Heart left ventricle (tissue), 13 donors: Measurements from ENCODE around the gene SPSB4.

Experiments used
- POLR2A ChIP-seq, 2 donors: fragments of 450-650 bp; IDR thresholded peaks; one replicate each; pipeline ENCODE4 v1.6.1; 2017; ENCODE audit warnings: antibody characterized with exemption in 2 of 2, mild to moderate bottlenecking in 2 of 2, moderate library complexity in 2 of 2
- TF ChIP-seq, protein P1 (sequence below), 12 donors: fragments of 200-600 bp; sonication (generic) in 4 of 12; IDR thresholded peaks; one replicate each; pipeline versions ENCODE4 v1.5.0 to v1.8.0; 2018 to 2022; ENCODE audit warnings: antibody characterized with exemption in 12 of 12, mild to moderate bottlenecking in 5 of 12
- donor health status: ischemic (EF 13 %, LVEDD 7.1; RV severe dilation, severe dysfunction).
- donor health status: DM: no; HTN: yes; CAD: no.
- donor health status: DM: no; HTN: no; CAD: no.
- donor health status: ischemic (EF 25% LVEDD 6.9; RV normal size, moderate dysfunction).
- donor health status: ischemic (EF 25% LVEDD 5.7; RV mildly dilated, moderate dysfunction).
- donor health status: ischemic (EF 35%, LVEDD 5.7; RV mildly dilated, moderate dysfunction).
- donor health status: nonischemic (EF 11% LVEDD 7.7; RV severe dilation, severe dysfunction).
- donor health status: DM: yes; HTN: yes; CAD: no.
- donor health status: PGD.
- donor health status: ischemic (EF 29% LVEDD 5.4; RV normal size, mild dysfunction).
- donor health status: nonischemic (EF 23%, LVEDD 6.1; RV moderate dilation, normal function).

DNA sequence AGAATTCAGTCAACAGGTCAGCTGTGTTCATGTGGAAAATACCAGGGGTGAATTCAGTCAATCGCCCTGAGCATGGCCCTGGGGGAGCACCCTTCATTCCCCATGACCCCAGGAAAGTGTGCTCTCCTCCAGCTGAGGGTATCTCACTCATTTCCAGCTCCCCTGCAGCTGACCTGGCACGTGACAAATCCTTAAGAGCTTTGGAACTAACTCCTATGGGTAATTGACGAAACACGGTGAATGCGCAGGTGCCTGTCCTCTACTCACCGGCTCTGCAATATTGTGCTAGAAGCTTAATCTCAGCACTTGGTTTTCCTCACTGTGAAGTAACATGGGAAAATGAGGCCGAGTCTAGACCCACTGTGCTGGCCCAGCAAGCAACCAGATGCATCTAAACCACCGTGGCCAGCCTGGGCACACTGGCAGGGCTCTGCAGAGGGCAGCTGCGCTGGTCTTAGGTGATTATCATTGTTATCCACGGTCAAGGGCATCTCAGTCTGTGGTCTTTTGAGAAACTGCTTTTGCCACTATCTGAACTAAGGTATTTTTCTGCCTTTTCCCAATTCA lies 63.1 kb downstream of the SPSB4 start:
- TF ChIP-seq, protein P1, sequence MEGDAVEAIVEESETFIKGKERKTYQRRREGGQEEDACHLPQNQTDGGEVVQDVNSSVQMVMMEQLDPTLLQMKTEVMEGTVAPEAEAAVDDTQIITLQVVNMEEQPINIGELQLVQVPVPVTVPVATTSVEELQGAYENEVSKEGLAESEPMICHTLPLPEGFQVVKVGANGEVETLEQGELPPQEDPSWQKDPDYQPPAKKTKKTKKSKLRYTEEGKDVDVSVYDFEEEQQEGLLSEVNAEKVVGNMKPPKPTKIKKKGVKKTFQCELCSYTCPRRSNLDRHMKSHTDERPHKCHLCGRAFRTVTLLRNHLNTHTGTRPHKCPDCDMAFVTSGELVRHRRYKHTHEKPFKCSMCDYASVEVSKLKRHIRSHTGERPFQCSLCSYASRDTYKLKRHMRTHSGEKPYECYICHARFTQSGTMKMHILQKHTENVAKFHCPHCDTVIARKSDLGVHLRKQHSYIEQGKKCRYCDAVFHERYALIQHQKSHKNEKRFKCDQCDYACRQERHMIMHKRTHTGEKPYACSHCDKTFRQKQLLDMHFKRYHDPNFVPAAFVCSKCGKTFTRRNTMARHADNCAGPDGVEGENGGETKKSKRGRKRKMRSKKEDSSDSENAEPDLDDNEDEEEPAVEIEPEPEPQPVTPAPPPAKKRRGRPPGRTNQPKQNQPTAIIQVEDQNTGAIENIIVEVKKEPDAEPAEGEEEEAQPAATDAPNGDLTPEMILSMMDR (IDR thresholded peaks at IDR 0.05): no peak
- no peak for TF ChIP-seq POLR2A (IDR thresholded peaks at IDR 0.05)
